HTERT RPE-1 (cell line): Measurements from ENCODE around the gene TSACC.
"Not testable (repeated sequence)": the region's sequence is repeated elsewhere in the genome, so short reads cannot be mapped to it uniquely, and the experiment has no call there.

Source experiments
- in situ Hi-C: fragments of 300-500 bp; cut with MboI; formaldehyde crosslinking; loops from 4 replicates; pipeline ENCODE4 v1.14.3; 2020; ENCODE audit warnings: low sequenced_read_pairs

Gene TSACC

GRCh38 chr1:156338180-156338976 lies at the start of gene TSACC, which contains the start of gene CCT3:
Gene TSACC (plus strand): TSS chr1:156338526. CDS start chr1:156339758, 1,232 bp downstream.
Gene CCT3 (minus strand): TSS chr1:156338292. CDS start chr1:156338184, 108 bp downstream.
- in situ Hi-C loops: no loop called here

- in situ Hi-C loops: no loop called here
Observed at GRCh38 chr1:156289857-156290256, 48.5 kb upstream of the TSACC start.

GRCh38 chr1:156291226-156292061 lies 46.9 kb upstream of the TSACC start:
- in situ Hi-C loops: no loop called here

GRCh38 chr1:156293098-156293434 lies 45.3 kb upstream of the TSACC start:
- in situ Hi-C loops: no loop called here

- in situ Hi-C loops: no loop called here
Observed at GRCh38 chr1:156293895-156294294, 44.4 kb upstream of the TSACC start.

- in situ Hi-C loops: no loop called here
Observed at GRCh38 chr1:156295391-156295947, 42.9 kb upstream of the TSACC start, which contains the start of gene GLMP. Gene GLMP (minus strand): TSS chr1:156295679. CDS start chr1:156295645, 34 bp downstream.

- in situ Hi-C loops: no loop called here
Observed at GRCh38 chr1:156298852-156299357, 39.4 kb upstream of the TSACC start, which contains the start of gene VHLL. Gene VHLL (minus strand): TSS chr1:156299307. CDS start chr1:156299189, 118 bp downstream.

GRCh38 chr1:156303241-156303640 lies 35.1 kb upstream of the TSACC start:
- in situ Hi-C loops: no loop called here

- in situ Hi-C loops: no loop called here
Observed at GRCh38 chr1:156305215-156305614, 33.1 kb upstream of the TSACC start.

- in situ Hi-C loops: no loop called here
Observed at GRCh38 chr1:156308078-156308477, 30.2 kb upstream of the TSACC start.

- in situ Hi-C loops: no loop called here
Observed at GRCh38 chr1:156310962-156311361, 27.4 kb upstream of the TSACC start.

- in situ Hi-C loops: no loop called here
Observed at GRCh38 chr1:156316909-156317308, 21.4 kb upstream of the TSACC start.

GRCh38 chr1:156319664-156320063 lies 18.7 kb upstream of the TSACC start:
- in situ Hi-C loops: no loop called here

GRCh38 chr1:156320560-156320959 lies 17.8 kb upstream of the TSACC start:
- in situ Hi-C loops: no loop called here

- in situ Hi-C loops: not testable (repeated sequence)
Observed at GRCh38 chr1:156323179-156323578, 15.1 kb upstream of the TSACC start.

- in situ Hi-C loops: no loop called here
Observed at GRCh38 chr1:156336242-156336641, 2.1 kb upstream of the TSACC start.

- in situ Hi-C loops: no loop called here
Observed at GRCh38 chr1:156337052-156337887, 1.1 kb upstream of the TSACC start.

GRCh38 chr1:156337888-156338179 lies 492 bp upstream of the TSACC start:
- in situ Hi-C loops: no loop called here

- in situ Hi-C loops: no loop called here
Observed at GRCh38 chr1:156342166-156342955, 4.0 kb downstream of the TSACC start.

- in situ Hi-C loops: no loop called here
Observed at GRCh38 chr1:156344409-156344808, 6.1 kb downstream of the TSACC start.
